HG03066 (cell line): Measurements from ENCODE around the gene RBM26.
"Not testable (repeated sequence)": the region's sequence is repeated elsewhere in the genome, so short reads cannot be mapped to it uniquely, and the experiment has no call there.

Experiments used
- ATAC-seq: cut with Tn5 transposase; IDR thresholded peaks from one replicate; pipeline ENCODE4 v1.9.1; 2021; ENCODE audit warnings: low read depth; ENCODE audit not compliant: unreplicated experiment

Gene RBM26

DNA sequence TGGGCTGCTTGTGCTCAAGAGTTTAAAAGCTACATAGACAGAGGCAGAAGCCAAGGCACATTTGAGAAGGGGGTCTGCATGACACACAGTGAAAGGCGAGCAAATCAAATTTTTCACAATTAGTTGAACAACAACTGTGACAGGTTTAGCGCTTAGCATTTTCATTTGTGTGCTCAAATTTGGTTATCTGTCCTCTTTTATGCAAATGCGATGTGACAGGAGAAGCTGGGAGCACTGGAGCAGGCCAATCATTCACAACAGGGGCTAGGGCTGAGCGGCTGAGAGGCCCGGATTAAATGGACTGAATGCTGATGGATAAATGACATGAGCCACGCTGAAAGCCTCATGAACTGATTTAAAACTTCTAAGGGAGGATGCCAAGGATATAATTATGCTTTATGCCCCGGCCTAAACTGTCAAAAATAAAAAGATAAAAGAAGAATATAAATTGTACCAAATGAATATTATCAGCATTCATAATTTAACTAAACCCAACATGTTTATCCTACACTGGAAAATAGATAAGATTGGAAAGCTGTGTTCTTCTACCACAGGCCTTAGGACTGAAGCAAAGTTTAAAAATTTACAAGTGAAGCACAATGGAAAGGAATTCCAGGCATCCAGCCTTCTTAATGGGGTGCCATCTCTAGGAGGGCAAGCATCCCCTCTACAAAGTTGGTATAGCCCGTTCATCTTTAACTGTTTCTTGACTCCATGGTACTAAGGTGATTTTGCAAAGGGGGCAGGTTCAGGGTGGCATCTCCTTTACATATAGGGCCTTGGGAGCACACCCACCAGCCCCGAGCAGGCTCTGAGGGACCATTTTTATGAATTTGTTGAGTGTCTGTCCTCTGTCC lies 117.9 kb downstream of the RBM26 start:
- no peak for ATAC-seq

DNA sequence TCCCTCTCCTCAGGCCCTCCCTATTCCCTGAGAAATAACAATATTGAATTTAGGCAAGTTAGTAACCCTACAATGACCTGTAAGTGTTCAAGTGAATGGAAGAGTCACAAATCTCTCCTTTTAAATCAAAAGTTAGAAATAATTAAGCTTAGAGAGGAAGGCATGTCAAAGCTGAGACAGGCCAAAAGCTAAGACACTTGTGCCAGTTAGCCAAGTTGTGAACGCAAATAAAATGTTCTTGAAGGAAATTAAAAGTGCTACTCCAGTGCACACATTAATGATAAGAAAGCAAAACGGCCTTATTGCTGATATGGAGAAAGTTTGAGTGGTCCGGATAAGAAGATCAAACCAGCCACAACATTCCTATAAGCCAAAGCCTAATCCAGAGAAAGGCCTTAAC lies 120.9 kb downstream of the RBM26 start:
- ATAC-seq: no peak

DNA sequence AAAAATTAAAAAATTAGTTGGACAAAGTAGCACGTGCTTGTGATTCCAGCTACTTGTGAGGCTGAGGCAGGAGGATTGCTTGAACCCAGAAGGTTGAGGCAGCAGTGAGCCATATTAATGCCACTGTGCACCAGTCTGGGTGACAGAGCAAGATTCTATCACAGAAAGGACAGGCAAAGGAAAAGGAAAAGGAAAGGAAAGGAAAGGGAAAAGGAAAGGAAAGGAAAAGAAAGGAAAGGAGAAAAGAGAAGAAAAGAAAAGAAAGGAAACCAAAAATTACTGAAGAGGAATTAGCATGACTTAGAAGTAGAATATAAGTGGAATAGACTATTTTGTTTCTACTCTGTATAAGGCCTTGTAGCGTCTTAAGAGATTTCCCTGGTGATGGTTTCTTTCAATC lies 122.3 kb downstream of the RBM26 start:
- ATAC-seq: no peak

DNA sequence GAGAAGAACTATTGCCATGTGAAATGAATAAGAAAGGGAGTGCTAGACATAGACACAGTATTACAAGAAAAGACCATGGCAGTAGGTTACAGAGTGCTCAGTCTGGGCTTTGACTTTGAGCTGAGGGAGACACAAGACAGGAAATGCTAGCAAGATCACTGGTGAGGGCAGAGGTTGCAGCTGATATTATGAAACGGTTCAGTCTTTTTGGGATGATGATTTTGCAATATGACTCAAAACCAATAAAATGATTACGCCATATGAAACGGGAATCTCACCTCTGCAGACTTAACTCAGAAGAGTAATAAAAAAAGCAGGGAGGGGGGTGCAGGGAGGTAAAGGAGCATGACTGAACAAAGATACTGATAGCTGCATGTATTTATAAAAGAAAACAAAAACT lies 123.1 kb downstream of the RBM26 start:
- no peak for ATAC-seq

DNA sequence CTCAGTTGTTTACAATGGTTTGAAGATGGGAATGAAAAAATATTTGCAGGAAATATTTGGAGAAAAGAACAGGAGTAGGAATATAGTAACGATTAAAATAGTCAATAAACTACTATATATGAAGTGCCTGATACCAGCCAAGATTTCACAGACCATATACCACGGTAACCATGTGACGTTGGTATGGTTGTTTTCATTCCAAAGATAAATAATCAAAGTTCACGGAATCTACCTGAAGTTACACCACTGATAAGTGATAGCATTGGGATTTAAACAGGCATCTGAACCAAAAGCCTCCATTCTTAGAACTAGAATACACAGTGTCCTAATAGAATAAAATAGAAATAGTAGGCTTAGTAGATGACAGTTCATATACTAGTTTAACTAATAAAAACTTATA lies 123.5 kb downstream of the RBM26 start:
- no peak for ATAC-seq

DNA sequence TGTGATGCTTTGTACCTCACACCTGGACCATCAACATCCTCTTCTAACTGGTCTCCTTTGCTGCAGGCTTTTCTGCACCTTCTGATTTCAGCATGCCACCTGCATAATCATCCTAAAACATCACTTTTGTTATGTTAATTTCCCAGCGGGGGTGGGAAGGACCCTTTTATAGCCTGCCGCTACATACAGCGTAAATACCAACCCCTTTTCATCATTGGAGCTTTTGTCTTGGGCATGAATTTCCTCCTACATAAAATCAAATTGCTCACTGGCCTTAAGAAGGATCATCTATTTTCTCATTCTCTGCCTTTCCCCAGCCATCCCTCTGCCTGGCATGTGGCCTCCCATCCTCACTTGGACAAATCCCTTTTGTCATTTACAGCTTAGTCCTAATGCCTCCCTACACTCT lies 124.7 kb downstream of the RBM26 start:
- ATAC-seq: no peak

DNA sequence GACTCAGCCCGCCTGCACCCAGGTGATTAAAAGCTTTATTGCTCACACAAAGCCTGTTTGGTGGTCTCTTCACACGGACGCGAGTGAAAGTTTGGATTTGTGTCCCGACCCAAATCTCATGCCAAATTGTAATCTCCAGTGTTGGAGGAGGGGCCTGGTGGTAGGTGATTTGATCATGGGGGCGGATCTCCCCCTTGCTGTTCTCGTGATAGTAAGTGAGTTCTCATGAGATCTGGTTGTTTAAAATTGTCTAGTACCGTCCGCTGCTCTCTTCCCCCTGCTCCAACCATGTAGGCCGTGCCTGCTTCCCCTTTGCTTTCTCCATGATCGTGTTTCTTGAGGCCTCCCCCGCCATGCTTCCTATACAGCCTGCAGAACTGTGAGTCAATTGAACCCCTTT lies 126.3 kb downstream of the RBM26 start:
- not testable (repeated sequence) for ATAC-seq

DNA sequence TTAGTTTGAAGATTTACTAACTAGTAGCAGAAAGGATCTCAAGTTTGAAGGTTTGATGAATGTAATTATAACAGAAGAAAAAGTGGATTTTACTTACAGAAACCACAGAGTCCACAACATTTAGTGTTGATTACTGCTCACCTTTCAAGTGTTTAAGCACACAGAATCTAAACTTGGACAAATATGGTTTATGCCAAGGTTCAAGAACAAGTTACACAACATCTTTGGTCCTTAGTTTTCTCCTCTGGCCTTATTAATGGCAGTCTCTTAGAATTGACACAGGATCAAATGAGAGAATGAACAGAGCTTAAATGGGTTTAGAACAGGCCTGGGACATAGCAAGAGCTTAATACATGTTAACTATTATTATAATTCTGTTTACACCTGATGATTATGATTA lies 133.0 kb downstream of the RBM26 start:
- ATAC-seq: no peak

DNA sequence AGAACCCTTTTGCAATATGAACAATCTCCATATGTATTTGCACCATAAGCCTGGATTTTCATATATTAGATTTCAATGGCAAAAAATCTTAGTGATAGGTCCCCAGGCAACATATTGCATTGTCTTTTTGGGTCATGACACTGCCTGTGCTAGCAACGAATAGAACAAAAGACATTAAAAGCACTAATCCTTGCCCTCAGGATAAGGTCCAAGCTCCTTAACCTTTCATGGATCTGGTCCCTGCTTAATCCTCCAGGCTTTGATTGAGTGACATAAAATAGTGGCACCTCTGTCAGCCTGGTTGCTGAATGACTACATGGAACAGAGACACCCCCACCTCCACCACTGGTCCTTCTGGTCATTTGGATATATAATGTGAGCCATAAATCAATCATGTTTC lies 134.4 kb downstream of the RBM26 start:
- no peak for ATAC-seq

DNA sequence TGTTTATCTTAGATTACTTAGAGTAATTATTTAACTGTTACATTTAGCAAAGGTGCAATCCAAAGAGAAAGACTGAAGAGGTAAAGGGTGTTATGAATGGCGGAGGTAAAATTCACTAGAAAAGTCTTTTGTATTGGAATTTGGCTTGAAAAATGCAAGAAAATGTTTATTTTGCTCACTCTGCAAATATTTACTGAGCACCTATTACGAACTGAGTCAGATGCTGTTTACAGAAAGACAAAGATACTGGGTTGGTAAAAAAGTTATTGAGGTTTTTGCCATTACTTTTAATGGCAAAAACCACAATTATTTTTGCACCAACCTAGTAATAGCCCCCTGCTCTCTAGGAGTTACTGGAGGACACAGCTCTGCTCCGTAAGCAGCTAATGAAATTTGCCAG lies 135.2 kb downstream of the RBM26 start:
- ATAC-seq: no peak
